HepG2 (cell line): ENCODE measurements around the gene F12. TPM values are rescaled to one million over a fixed set of nuclear protein-coding genes. Genes with fewer than 3 reads are reported as not detected.
A peak's percentile ranks its signal among the peaks of the same experiment; 100 is the strongest.

ENCODE experiments used
- AKAP8 ChIP-seq: sonication (generic); formaldehyde crosslinking; IDR thresholded peaks from 2 replicates; pipeline ENCODE4 v1.5.1; 2020; ENCODE audit warnings: mild to moderate bottlenecking, missing genetic modification reagents
- ARID2 ChIP-seq: sonication (generic); formaldehyde crosslinking; IDR thresholded peaks from 2 replicates; pipeline ENCODE4 v1.8.1; 2022; ENCODE audit warnings: mild to moderate bottlenecking, missing genetic modification reagents, borderline replicate concordance
- ATF1 ChIP-seq: IDR thresholded peaks from 2 replicates; pipeline ENCODE4 v1.6.1; 2016; ENCODE audit warnings: mild to moderate bottlenecking, control low read depth
- HDAC2 ChIP-seq: sonication (generic); formaldehyde crosslinking; IDR thresholded peaks from 2 replicates; pipeline ENCODE4 v1.4.0; 2020; ENCODE audit warnings: missing genetic modification reagents
- MEIS2 ChIP-seq: sonication (generic); formaldehyde crosslinking; IDR thresholded peaks from 2 replicates; pipeline ENCODE4 v1.9.0; 2021; ENCODE audit warnings: mild to moderate bottlenecking, missing genetic modification reagents
- NFYB ChIP-seq: sonication (generic); formaldehyde crosslinking; IDR thresholded peaks from 2 replicates; pipeline ENCODE4 v1.4.0; 2020; ENCODE audit warnings: missing genetic modification reagents
- PHF8 ChIP-seq: sonication (generic); formaldehyde crosslinking; IDR thresholded peaks from 2 replicates; pipeline ENCODE4 v1.5.0; 2020; ENCODE audit warnings: missing genetic modification reagents
- SALL2 ChIP-seq: sonication (generic); formaldehyde crosslinking; IDR thresholded peaks from 2 replicates; pipeline ENCODE4 v1.8.1; 2023; ENCODE audit warnings: mild to moderate bottlenecking, missing genetic modification reagents, inconsistent platforms
- SRSF1 ChIP-seq: fragments of 200-400 bp; formaldehyde crosslinking; optimal IDR thresholded peaks from 2 replicates; pipeline ENCODE3; 2017; ENCODE audit warnings: mild to moderate bottlenecking, low read depth, low read length, moderate library complexity
- TBL1XR1 ChIP-seq: fragments of 150-350 bp; IDR thresholded peaks from 2 replicates; pipeline ENCODE4 v1.6.1; 2014; ENCODE audit warnings: borderline replicate concordance, low read length; ENCODE audit not compliant: partially characterized antibody
- ZC3H13 ChIP-seq: sonication (generic); formaldehyde crosslinking; IDR thresholded peaks from 2 replicates; pipeline ENCODE4 v1.8.1; 2023; ENCODE audit warnings: mild to moderate bottlenecking, missing genetic modification reagents, moderate library complexity
- ZNF101 ChIP-seq: sonication (generic); formaldehyde crosslinking; IDR thresholded peaks from 2 replicates; pipeline ENCODE4 v1.4.0; 2020; ENCODE audit warnings: mild to moderate bottlenecking, low read depth, missing genetic modification reagents, borderline replicate concordance
- ZNF337 ChIP-seq: sonication (generic); formaldehyde crosslinking; IDR thresholded peaks from 2 replicates; pipeline ENCODE4 v1.5.1; 2020; ENCODE audit warnings: missing genetic modification reagents, low read depth, mild to moderate bottlenecking, borderline replicate concordance
- ZNF430 ChIP-seq: sonication (generic); formaldehyde crosslinking; IDR thresholded peaks from 2 replicates; pipeline ENCODE4 v1.9.0; 2021; ENCODE audit warnings: mild to moderate bottlenecking, missing genetic modification reagents
- ZNF563 ChIP-seq: sonication (generic); formaldehyde crosslinking; IDR thresholded peaks from 2 replicates; pipeline ENCODE4 v1.8.0; 2022; ENCODE audit warnings: mild to moderate bottlenecking, moderate library complexity, missing genetic modification reagents
- ZNF841 ChIP-seq: sonication (generic); formaldehyde crosslinking; IDR thresholded peaks from 2 replicates; pipeline ENCODE4 v1.8.1; 2023; ENCODE audit warnings: missing genetic modification reagents, borderline replicate concordance
- ZSCAN12 ChIP-seq: sonication (generic); formaldehyde crosslinking; IDR thresholded peaks from 2 replicates; pipeline ENCODE4 v1.9.0; 2021; ENCODE audit warnings: mild to moderate bottlenecking, missing genetic modification reagents
- polyA plus RNA-seq, 8 experiments: library from polyadenylated mRNA; depleted of rRNA in 3 of 8; stranded (reverse) in 7 of 8; unstranded in 1 of 8; fragments of >200 nt; fragmentation: Illumina TruSeq in 4 of 8; extraction: Trizol in 4 of 8; gene quantifications; 2 replicates each; pipeline versions ENCODE4 v1.2.1 to v1.2.3, GENCODE V29; 2011 to 2016; ENCODE audit warnings: low read depth in 4 of 8, missing spikeins in 1 of 8, mixed read lengths in 1 of 8; ENCODE audit not compliant: insufficient read depth in 1 of 8
- total RNA-seq, 5 experiments: library from RNA; depleted of rRNA; stranded (reverse); fragments of >200 nt; fragmentation: Illumina TruSeq; extraction: Trizol; gene quantifications; 2 replicates each; pipeline ENCODE4 v1.2.3, GENCODE V29; 2016; ENCODE audit warnings: low read depth in 1 of 5
- TF ChIP-seq, protein P1 (sequence below): sonication (generic); formaldehyde crosslinking; IDR thresholded peaks from one replicate; pipeline ENCODE4 v1.5.1; 2020; ENCODE audit warnings: mild to moderate bottlenecking, missing genetic modification reagents; ENCODE audit errors: not compliant biosample characterization
- TF ChIP-seq, protein P2 (sequence below): sonication (generic); formaldehyde crosslinking; IDR thresholded peaks from 2 replicates; pipeline ENCODE4 v1.4.0; 2020; ENCODE audit warnings: missing genetic modification reagents

Gene F12
- total and polyA plus RNA-seq, 2 of the 13 experiments (the other 11 are each of a cell fraction or from before 2014, with no cell fraction given): 2.5 to 3.0 TPM

DNA sequence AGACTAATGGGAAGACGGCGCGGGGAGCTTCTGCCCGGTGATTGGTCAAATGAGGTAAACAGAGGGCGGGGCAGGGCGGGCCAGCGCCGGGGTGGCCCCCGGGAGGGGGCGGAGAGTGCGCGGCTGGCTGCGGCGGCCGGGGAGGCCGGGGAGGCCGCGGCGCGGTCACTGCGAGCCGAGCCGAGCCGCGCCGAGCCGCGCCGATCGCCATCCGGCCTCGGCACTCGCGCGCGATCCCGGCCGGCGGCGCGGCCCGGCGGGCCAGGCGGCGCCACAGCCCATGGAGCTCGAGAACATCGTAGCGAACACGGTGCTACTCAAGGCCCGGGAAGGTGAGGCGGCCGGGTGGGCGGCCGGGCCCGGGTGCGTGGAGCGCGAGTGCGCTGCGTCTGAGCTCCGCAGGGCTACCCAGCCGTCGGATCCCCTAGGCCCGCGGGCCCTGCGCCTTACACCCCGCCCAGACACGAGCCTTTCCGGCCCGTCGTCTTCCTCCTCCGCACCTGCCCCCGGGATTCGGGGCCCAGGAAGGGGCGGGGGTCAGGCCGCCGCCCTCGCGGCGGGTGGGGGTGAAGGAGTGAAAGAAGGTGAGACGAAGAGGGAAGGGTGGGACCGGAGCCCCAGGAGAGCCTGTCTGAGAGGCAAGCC, 17.3 kb upstream of the F12 start, which contains the start of gene GRK6 (continued):
- TF ChIP-seq, protein P1, sequence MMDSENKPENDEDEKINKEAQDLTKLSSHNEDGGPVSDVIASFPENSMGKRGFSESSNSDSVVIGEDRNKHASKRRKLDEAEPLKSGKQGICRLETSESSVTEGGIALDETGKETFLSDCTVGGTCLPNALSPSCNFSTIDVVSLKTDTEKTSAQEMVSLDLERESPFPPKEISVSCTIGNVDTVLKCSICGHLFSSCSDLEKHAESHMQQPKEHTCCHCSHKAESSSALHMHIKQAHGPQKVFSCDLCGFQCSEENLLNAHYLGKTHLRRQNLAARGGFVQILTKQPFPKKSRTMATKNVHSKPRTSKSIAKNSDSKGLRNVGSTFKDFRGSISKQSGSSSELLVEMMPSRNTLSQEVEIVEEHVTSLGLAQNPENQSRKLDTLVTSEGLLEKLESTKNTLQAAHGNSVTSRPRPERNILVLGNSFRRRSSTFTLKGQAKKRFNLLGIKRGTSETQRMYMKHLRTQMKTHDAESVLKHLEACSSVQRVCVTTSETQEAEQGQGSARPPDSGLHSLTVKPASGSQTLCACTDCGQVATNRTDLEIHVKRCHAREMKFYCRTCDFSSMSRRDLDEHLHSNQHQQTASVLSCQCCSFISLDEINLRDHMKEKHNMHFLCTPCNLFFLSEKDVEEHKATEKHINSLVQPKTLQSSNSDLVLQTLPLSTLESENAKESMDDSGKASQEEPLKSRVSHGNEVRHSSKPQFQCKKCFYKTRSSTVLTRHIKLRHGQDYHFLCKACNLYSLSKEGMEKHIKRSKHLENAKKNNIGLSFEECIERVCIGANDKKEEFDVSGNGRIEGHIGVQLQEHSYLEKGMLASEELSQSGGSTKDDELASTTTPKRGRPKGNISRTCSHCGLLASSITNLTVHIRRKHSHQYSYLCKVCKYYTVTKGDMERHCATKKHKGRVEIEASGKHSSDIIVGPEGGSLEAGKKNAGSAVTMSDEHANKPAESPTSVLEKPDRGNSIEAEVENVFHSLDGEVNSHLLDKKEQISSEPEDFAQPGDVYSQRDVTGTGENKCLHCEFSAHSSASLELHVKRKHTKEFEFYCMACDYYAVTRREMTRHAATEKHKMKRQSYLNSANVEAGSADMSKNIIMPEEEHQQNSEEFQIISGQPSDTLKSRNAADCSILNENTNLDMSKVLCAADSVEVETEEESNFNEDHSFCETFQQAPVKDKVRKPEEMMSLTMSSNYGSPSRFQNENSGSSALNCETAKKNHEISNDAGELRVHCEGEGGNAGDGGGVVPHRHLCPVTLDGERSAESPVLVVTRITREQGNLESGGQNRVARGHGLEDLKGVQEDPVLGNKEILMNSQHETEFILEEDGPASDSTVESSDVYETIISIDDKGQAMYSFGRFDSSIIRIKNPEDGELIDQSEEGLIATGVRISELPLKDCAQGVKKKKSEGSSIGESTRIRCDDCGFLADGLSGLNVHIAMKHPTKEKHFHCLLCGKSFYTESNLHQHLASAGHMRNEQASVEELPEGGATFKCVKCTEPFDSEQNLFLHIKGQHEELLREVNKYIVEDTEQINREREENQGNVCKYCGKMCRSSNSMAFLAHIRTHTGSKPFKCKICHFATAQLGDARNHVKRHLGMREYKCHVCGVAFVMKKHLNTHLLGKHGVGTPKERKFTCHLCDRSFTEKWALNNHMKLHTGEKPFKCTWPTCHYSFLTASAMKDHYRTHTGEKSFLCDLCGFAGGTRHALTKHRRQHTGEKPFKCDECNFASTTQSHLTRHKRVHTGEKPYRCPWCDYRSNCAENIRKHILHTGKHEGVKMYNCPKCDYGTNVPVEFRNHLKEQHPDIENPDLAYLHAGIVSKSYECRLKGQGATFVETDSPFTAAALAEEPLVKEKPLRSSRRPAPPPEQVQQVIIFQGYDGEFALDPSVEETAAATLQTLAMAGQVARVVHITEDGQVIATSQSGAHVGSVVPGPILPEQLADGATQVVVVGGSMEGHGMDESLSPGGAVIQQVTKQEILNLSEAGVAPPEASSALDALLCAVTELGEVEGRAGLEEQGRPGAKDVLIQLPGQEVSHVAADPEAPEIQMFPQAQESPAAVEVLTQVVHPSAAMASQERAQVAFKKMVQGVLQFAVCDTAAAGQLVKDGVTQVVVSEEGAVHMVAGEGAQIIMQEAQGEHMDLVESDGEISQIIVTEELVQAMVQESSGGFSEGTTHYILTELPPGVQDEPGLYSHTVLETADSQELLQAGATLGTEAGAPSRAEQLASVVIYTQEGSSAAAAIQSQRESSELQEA (CRISPR knock-in tag): no peak
- peak; percentile 0 for TF ChIP-seq SRSF1
- no peak for TF ChIP-seq ZNF101 (CRISPR knock-in tag)
- no peak for TF ChIP-seq ZNF337 (CRISPR knock-in tag)
- TF ChIP-seq AKAP8 (CRISPR knock-in tag): no peak
- TF ChIP-seq HDAC2: no peak
- TF ChIP-seq ZC3H13 (CRISPR knock-in tag): no peak
- TF ChIP-seq ATF1 (CRISPR knock-in tag): no peak
- TF ChIP-seq ZNF563 (CRISPR knock-in tag): peak; percentile 74; the same call in 1 of the 2 replicates
- TF ChIP-seq ARID2 (CRISPR knock-in tag): no peak
- no peak; the same call in 1 of the 2 replicates for TF ChIP-seq NFYB
- no peak for TF ChIP-seq TBL1XR1
- 0 out of 2 replicates have a peak, but pooled peaks have one; percentile 30 for TF ChIP-seq PHF8
- TF ChIP-seq SALL2: no peak
- no peak for TF ChIP-seq ZNF430
- TF ChIP-seq, protein P2, sequence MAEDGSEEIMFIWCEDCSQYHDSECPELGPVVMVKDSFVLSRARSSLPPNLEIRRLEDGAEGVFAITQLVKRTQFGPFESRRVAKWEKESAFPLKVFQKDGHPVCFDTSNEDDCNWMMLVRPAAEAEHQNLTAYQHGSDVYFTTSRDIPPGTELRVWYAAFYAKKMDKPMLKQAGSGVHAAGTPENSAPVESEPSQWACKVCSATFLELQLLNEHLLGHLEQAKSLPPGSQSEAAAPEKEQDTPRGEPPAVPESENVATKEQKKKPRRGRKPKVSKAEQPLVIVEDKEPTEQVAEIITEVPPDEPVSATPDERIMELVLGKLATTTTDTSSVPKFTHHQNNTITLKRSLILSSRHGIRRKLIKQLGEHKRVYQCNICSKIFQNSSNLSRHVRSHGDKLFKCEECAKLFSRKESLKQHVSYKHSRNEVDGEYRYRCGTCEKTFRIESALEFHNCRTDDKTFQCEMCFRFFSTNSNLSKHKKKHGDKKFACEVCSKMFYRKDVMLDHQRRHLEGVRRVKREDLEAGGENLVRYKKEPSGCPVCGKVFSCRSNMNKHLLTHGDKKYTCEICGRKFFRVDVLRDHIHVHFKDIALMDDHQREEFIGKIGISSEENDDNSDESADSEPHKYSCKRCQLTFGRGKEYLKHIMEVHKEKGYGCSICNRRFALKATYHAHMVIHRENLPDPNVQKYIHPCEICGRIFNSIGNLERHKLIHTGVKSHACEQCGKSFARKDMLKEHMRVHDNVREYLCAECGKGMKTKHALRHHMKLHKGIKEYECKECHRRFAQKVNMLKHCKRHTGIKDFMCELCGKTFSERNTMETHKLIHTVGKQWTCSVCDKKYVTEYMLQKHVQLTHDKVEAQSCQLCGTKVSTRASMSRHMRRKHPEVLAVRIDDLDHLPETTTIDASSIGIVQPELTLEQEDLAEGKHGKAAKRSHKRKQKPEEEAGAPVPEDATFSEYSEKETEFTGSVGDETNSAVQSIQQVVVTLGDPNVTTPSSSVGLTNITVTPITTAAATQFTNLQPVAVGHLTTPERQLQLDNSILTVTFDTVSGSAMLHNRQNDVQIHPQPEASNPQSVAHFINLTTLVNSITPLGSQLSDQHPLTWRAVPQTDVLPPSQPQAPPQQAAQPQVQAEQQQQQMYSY (CRISPR knock-in tag): no peak
- peak; percentile 33; the same call in 1 of the 2 replicates for TF ChIP-seq MEIS2
- TF ChIP-seq ZSCAN12 (CRISPR knock-in tag): no peak
- no peak for TF ChIP-seq ZNF841 (CRISPR knock-in tag)
